HFFc6 (cell line): ENCODE results near the gene RBL1. TPM values are rescaled to one million over a fixed set of nuclear protein-coding genes. Genes with fewer than 3 reads are reported as not detected.
A peak's percentile ranks its signal among the peaks of the same experiment; 100 is the strongest.

Experiments used
- DNase-seq: peaks from one replicate; pipeline ENCODE4 v3.0.0-alpha.2; 2018
- H3K27ac Mint-ChIP-seq: 2 replicates; pipeline ENCODE4 v1.8.0; 2020; ENCODE audit warnings: mild to moderate bottlenecking, mixed read lengths
- H3K27me3 Mint-ChIP-seq: 2 replicates; pipeline ENCODE4 v1.8.0; 2021; ENCODE audit warnings: mild to moderate bottlenecking, moderate library complexity, mixed read lengths; ENCODE audit not compliant: insufficient read depth
- H3K36me3 Mint-ChIP-seq: 2 replicates; pipeline ENCODE4 v1.8.0; 2021; ENCODE audit warnings: low read depth, mixed read lengths
- H3K4me1 Mint-ChIP-seq: 2 replicates; pipeline ENCODE4 v1.8.0; 2020; ENCODE audit warnings: low read depth, mixed read lengths
- H3K4me3 Mint-ChIP-seq: 2 replicates; pipeline ENCODE4 v1.8.0; 2020; ENCODE audit warnings: mild to moderate bottlenecking, moderate library complexity, mixed read lengths
- H3K9me3 Mint-ChIP-seq: 2 replicates; pipeline ENCODE4 v1.8.0; 2020; ENCODE audit warnings: mild to moderate bottlenecking, mixed read lengths
- CTCF ChIP-seq: fragments of 200-600 bp; sonication (generic); IDR thresholded peaks from 2 replicates; pipeline ENCODE4 v1.5.0; 2021; ENCODE audit warnings: antibody characterized with exemption, mild to moderate bottlenecking
- total RNA-seq, 6 experiments: library from RNA; stranded (reverse); fragmentation: NEBNext Ultra II Directional; extraction: Animal tissue kit (Norgen Biotek cat#: 25700); gene quantifications; 2 replicates in 1 of 6; 3 replicates in 5 of 6; pipeline ENCODE4 v1.2.3, GENCODE V29; 2021

Gene RBL1
- total RNA-seq, 6 experiments from 2014 or later = 6.6 to 13.3 (median 12.9) TPM

GRCh38 chr20:36992802-36993334 is 102.9 kb downstream of the RBL1 start:
- peaks cover 10% of the 10 kb centered on the region for H3K9me3 Mint-ChIP-seq
- no peak for DNase-seq
- no peaks in the 10 kb centered on the region for H3K4me1 Mint-ChIP-seq
- no peaks in the 10 kb centered on the region for H3K27me3 Mint-ChIP-seq
- peak; percentile 24; the same call in 1 of the 2 replicates for TF ChIP-seq CTCF
- peaks cover 34% of the 10 kb centered on the region for H3K36me3 Mint-ChIP-seq
- H3K27ac Mint-ChIP-seq = no peak overlapping the region
- H3K4me3 Mint-ChIP-seq = no peak overlapping the region

GRCh38 chr20:36991703-36992102 is 104.1 kb downstream of the RBL1 start:
- Mint-ChIP-seq H3K36me3 (peaks cover 34% of the 10 kb centered on the region), H3K27me3 (no peaks in the 10 kb centered on the region), H3K4me1 (no peaks in the 10 kb centered on the region), H3K27ac (no peak overlapping the region), H3K4me3 (no peak overlapping the region), H3K9me3 (peaks cover 10% of the 10 kb centered on the region)
- no peak for DNase-seq
- TF ChIP-seq CTCF = no peak

- TF ChIP-seq CTCF = no peak
- Mint-ChIP-seq H3K9me3 (peaks cover 10% of the 10 kb centered on the region), H3K4me3 (no peak overlapping the region), H3K4me1 (no peaks in the 10 kb centered on the region), H3K36me3 (peaks cover 19% of the 10 kb centered on the region), H3K27ac (no peak overlapping the region), H3K27me3 (no peaks in the 10 kb centered on the region; the same call in 1 of the 2 replicates)
- no peak for DNase-seq
Measured at GRCh38 chr20:36989797-36990196, 106.0 kb downstream of the RBL1 start.

GRCh38 chr20:36988494-36988966 is 107.3 kb downstream of the RBL1 start:
- peaks cover 9% of the 10 kb centered on the region for H3K9me3 Mint-ChIP-seq

GRCh38 chr20:36984257-36984638 is 111.5 kb downstream of the RBL1 start:
- TF ChIP-seq CTCF = no peak
- no peak for DNase-seq

More at GRCh38 chr20:36988494-36988966, 107.3 kb downstream of the RBL1 start:
- H3K4me1 Mint-ChIP-seq = no peaks in the 10 kb centered on the region
- DNase-seq = peak; percentile 10
- H3K27ac Mint-ChIP-seq = no peak overlapping the region
- H3K27me3 Mint-ChIP-seq = no peaks in the 10 kb centered on the region; the same call in 1 of the 2 replicates
- H3K4me3 Mint-ChIP-seq = no peak overlapping the region
- TF ChIP-seq CTCF = no peak
- H3K36me3 Mint-ChIP-seq = peaks cover 10% of the 10 kb centered on the region

More at GRCh38 chr20:36984257-36984638, 111.5 kb downstream of the RBL1 start:
- Mint-ChIP-seq H3K4me1 (no peaks in the 10 kb centered on the region), H3K27ac (no peak overlapping the region), H3K4me3 (no peak overlapping the region), H3K36me3 (no peaks in the 10 kb centered on the region), H3K27me3 (no peaks in the 10 kb centered on the region; the same call in 1 of the 2 replicates), H3K9me3 (no peaks in the 10 kb centered on the region)
